ENCODE measurements around the gene IVD.

Gene IVD

DNA sequence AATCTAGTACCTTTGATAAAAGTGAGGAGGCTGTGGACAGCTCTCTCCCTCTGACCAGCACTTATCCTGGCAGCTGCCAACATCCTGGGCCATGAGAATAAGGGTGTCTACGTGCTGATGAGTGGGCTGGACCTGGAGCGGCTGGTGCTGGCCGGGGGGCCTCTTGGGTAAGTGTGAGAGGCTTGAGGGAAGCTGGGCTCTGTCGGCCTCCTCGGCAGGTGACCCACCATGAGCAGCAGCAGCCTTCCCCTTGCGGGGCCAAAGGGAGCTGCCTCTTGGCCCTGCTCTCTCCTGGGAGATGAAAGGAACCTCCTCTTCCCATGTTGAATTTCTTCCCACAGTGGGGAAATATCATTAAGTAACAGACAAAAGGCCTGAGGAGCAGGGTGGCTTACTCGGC, 9.2 kb downstream of the IVD start:
- TF ChIP-seq, protein P1, sequence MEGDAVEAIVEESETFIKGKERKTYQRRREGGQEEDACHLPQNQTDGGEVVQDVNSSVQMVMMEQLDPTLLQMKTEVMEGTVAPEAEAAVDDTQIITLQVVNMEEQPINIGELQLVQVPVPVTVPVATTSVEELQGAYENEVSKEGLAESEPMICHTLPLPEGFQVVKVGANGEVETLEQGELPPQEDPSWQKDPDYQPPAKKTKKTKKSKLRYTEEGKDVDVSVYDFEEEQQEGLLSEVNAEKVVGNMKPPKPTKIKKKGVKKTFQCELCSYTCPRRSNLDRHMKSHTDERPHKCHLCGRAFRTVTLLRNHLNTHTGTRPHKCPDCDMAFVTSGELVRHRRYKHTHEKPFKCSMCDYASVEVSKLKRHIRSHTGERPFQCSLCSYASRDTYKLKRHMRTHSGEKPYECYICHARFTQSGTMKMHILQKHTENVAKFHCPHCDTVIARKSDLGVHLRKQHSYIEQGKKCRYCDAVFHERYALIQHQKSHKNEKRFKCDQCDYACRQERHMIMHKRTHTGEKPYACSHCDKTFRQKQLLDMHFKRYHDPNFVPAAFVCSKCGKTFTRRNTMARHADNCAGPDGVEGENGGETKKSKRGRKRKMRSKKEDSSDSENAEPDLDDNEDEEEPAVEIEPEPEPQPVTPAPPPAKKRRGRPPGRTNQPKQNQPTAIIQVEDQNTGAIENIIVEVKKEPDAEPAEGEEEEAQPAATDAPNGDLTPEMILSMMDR (IDR thresholded peaks at IDR 0.05; ENCODE audit: low read depth, low read length, missing control alignments) = no peak
- no peak for DNase-seq
- in situ Hi-C loops (cut with HindIII; ENCODE audit: low pct_ligation_motif_present, low sequenced_read_pairs) = no loop called here
- no peaks in the 10 kb centered on the region for H3K27me3 ChIP-seq (replicated peaks)
- H3K4me3 ChIP-seq (ENCODE audit: low read depth, low read length) = no peak overlapping the region
- no peak overlapping the region for H3K27ac ChIP-seq
- H3K36me3 ChIP-seq (replicated peaks) = peaks cover 57% of the 10 kb centered on the region

DNA sequence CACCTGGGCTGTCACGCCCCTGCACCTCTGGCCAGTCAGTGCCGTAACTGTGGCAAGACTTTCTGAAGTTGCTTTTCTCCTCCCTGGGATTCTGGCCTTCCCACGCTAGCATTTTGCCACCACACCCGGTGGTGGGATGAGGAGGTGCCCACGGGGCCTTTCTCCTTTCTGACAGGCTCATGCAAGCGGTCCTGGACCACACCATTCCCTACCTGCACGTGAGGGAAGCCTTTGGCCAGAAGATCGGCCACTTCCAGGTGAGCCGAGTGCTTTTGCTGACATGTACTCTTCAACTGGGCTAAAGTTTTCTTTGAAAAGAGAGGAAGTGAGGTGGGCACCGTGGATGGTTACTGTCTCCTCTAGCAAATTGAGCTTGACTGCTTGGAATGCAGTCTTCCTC, 9.6 kb downstream of the IVD start:
- Histone ChIP-seq H3K27ac (no peak overlapping the region), H3K36me3 (replicated peaks) (peaks cover 53% of the 10 kb centered on the region), H3K27me3 (replicated peaks) (no peaks in the 10 kb centered on the region), H3K4me3 (ENCODE audit: low read depth, low read length) (no peak overlapping the region)
- no peak for DNase-seq
- in situ Hi-C loops (cut with HindIII; ENCODE audit: low pct_ligation_motif_present, low sequenced_read_pairs) = no loop called here
- TF ChIP-seq, protein P1 (IDR thresholded peaks at IDR 0.05; ENCODE audit: low read depth, low read length, missing control alignments) = no peak

DNA sequence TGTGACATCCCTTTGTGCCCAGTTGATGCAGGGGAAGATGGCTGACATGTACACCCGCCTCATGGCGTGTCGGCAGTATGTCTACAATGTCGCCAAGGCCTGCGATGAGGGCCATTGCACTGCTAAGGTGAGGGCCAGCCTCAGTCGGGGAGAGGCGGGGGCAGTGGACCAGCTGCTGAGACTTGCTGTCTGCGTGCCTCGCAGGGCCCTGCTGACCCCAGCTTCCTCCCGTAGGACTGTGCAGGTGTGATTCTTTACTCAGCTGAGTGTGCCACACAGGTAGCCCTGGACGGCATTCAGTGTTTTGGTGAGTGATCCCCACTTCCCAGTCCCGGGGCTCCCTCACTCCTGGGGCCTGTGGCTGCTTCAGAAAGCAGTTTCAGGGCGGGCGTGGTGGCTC, 10.5 kb downstream of the IVD start:
- Histone ChIP-seq H3K27ac (no peak overlapping the region), H3K36me3 (replicated peaks) (peaks cover 45% of the 10 kb centered on the region)

DNA sequence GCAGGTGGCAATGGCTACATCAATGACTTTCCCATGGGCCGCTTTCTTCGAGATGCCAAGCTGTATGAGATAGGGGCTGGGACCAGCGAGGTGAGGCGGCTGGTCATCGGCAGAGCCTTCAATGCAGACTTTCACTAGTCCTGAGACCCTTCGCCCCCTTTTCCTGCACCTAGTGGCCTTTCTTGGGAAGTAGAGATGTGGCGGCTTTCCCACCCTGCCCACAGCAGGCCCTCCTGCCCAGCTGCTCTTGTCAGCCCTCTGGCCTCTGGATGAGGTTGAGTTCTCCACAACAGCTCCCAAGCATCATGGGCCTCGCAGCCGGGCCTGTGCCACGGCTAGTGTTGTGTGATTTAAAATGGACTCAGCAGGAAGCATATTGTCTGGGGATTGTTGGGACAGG, 12.5 kb downstream of the IVD start:
- in situ Hi-C loops (cut with HindIII; ENCODE audit: low pct_ligation_motif_present, low sequenced_read_pairs) = no loop called here
- Histone ChIP-seq H3K4me3 (ENCODE audit: low read depth, low read length) (no peak overlapping the region), H3K36me3 (replicated peaks) (peaks cover 26% of the 10 kb centered on the region), H3K27ac (no peak overlapping the region), H3K27me3 (replicated peaks) (no peaks in the 10 kb centered on the region)
- TF ChIP-seq, protein P1 (IDR thresholded peaks at IDR 0.05; ENCODE audit: low read depth, low read length, missing control alignments) = no peak
- DNase-seq = no peak

More for the DNA sequence above, 10.5 kb downstream of the IVD start:
- no peaks in the 10 kb centered on the region for H3K27me3 ChIP-seq (replicated peaks)
- no peak for DNase-seq
- H3K4me3 ChIP-seq (ENCODE audit: low read depth, low read length) = no peak overlapping the region
- TF ChIP-seq, protein P1 (IDR thresholded peaks at IDR 0.05; ENCODE audit: low read depth, low read length, missing control alignments) = no peak
- in situ Hi-C loops (cut with HindIII; ENCODE audit: low pct_ligation_motif_present, low sequenced_read_pairs) = no loop called here

DNA sequence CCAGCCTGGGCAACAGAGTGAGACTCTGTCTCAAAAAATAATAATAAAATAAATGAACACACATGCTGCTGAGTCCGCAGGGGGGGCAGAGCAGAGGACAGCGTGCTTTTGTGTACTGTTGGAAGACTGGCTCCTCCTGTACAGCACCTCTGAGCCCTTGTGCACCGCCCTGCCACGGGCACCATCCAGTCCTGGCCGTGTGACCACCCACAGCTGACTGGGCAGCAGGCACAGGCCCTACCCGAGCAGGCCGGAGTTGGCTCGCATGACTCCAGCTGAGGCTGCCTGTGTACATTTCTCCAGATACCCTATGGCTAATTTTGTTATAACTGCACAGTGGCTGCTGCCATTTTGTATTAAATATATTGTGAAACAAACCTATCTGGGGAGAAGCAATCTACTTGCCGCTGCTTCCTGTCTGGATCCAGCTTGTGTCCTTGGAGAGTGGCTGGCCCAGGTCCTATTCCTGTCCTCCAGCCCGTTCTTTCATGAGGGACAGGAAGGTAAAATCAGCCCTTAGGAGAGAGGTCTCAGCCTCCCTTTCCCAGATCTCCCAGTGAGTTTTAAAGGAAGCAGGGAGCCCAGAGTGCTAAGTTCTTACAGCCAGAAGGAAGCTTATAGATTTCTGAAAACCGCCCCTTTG, 14.6 kb downstream of the IVD start:
- no peak overlapping the region for H3K27ac ChIP-seq
- no peaks in the 10 kb centered on the region for H3K27me3 ChIP-seq (replicated peaks)
- in situ Hi-C loops (cut with HindIII; ENCODE audit: low pct_ligation_motif_present, low sequenced_read_pairs) = no loop called here
- no peak overlapping the region for H3K4me3 ChIP-seq (ENCODE audit: low read depth, low read length)
- TF ChIP-seq, protein P1 (IDR thresholded peaks at IDR 0.05; ENCODE audit: low read depth, low read length, missing control alignments) = no peak
- peaks cover 10% of the 10 kb centered on the region for H3K36me3 ChIP-seq (replicated peaks)
- DNase-seq = no peak

DNA sequence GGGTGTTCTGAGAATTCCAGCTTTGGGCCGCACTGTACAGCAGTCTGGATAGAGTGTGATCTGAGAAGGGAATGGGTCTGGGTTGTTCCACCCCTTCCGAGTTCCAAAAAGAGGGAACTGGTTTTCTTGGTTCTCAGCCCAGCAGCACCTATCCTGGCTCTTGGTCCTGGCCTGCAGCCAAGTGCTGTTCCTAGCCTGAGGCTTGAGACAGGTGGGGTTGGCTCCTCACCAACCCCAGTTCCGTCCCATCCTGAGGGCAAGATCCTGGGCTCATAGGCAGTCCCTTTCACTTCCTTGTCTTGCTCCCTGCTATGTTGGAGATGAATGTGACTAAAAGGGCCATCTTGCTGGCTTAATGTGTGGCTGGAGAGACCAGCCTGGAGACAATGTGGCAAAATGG, 15.2 kb downstream of the IVD start:
- TF ChIP-seq, protein P1 (IDR thresholded peaks at IDR 0.05; ENCODE audit: low read depth, low read length, missing control alignments) = no peak
- in situ Hi-C loops (cut with HindIII; ENCODE audit: low pct_ligation_motif_present, low sequenced_read_pairs) = no loop called here
- H3K4me3 ChIP-seq (ENCODE audit: low read depth, low read length) = no peak overlapping the region
- DNase-seq = no peak
- H3K27ac ChIP-seq = no peak overlapping the region
- no peaks in the 10 kb centered on the region for H3K27me3 ChIP-seq (replicated peaks)
- peaks cover 7% of the 10 kb centered on the region for H3K36me3 ChIP-seq (replicated peaks)
